Psoas muscle (tissue), 8 donors: Measurements from ENCODE around the gene FASTKD2. TPM values are rescaled to one million over a fixed set of nuclear protein-coding genes. Genes with fewer than 3 reads are reported as not detected.

Source experiments
- ATAC-seq, 4 donors: fragments of 200-7000 bp; cut with Tn5 transposase; one replicate each; pipeline ENCODE4 v1.9.1; 2020; ENCODE audit warnings: moderate library complexity in 3 of 4, mild to moderate bottlenecking in 2 of 4
- DNase-seq, 2 donors: peaks; one replicate each; pipeline ENCODE4 v3.0.0-alpha.2; 2020
- H3K27ac ChIP-seq: fragments of 200-600 bp; one replicate; pipeline ENCODE4 v1.8.0; 2022
- H3K27me3 ChIP-seq, 3 donors: fragments of 200-600 bp in 1 of 3; one replicate each; pipeline versions ENCODE4 v1.6.1 to v1.8.0; 2013 to 2022; ENCODE audit warnings: low read length in 2 of 3, mild to moderate bottlenecking in 2 of 3, moderate library complexity in 1 of 3; ENCODE audit not compliant: insufficient read depth in 3 of 3
- H3K36me3 ChIP-seq, 2 donors: fragments of 200-600 bp in 1 of 2; one replicate each; pipeline versions ENCODE4 v1.6.1 to v1.8.0; 2013 to 2022; ENCODE audit warnings: low read depth in 1 of 2, mild to moderate bottlenecking in 1 of 2, moderate library complexity in 1 of 2; ENCODE audit not compliant: insufficient read depth in 1 of 2
- H3K4me1 ChIP-seq: fragments of 200-600 bp; one replicate; pipeline ENCODE4 v1.8.0; 2022
- H3K4me3 ChIP-seq: fragments of 200-600 bp; one replicate; pipeline ENCODE4 v1.8.0; 2022; ENCODE audit warnings: mild to moderate bottlenecking
- H3K9me3 ChIP-seq: fragments of 200-600 bp; one replicate; pipeline ENCODE4 v1.8.0; 2022
- WGBS, 3 donors: extraction: QIAGEN DNeasy Blood & Tissue Kit; methylation state at CpG; one replicate each; pipeline versions ENCODE4 v1.1.6 to v1.1.7; 2013; 5-methylcytosine and 5-hydroxymethylcytosine counted together
- intact Hi-C, 2 donors: fragments of 100-400 bp; cut with DNase I; formaldehyde crosslinking; loops; one replicate each; pipeline versions ENCODE4 v1.11.0 to v1.14.2; 2022
- polyA plus RNA-seq, 3 donors: library from polyadenylated mRNA; stranded (reverse); fragments of 200-250 nt; gene quantifications; one replicate each; pipeline ENCODE4 v1.2.3, GENCODE V29; 2013
- total RNA-seq, 4 donors: library from RNA; stranded (reverse); fragmentation: NEBNext Ultra II Directional in 2 of 4; extraction: Animal tissue kit (Norgen Biotek cat#: 25700) in 2 of 4; gene quantifications; one replicate each; pipeline versions ENCODE4 v1.2.1 to v1.2.4, GENCODE V29; 2021 to 2023
- TF ChIP-seq, protein P1 (sequence below): fragments of 200-600 bp; IDR thresholded peaks from one replicate; pipeline ENCODE4 v1.8.0; 2022; ENCODE audit warnings: antibody characterized with exemption
- donor health status: healthy with polysubstance abuse.
- donor health status: DM: no; HTN: no; CAD: no; lungs with moderate emphysema.
- donor health status: Bipolar disorder and iron deficiency.
- donor health status: healthy.
- donor health status: DM: yes; HTN: yes; CAD: no.
- donor health status: DM: no; HTN: no; CAD: no.
- donor health status: DM: no; HTN: no; CAD: no.
- donor health status: DM: yes; HTN: yes; CAD: no.

Gene FASTKD2
- total and polyA plus RNA-seq, 7 donors, result 27.3 to 59.6 (median 51.8) TPM

- no peaks in the 10 kb centered on the region for H3K4me1 ChIP-seq
- no peak overlapping the region for H3K4me3 ChIP-seq
- DNase-seq, result no peak
- WGBS, 3 donors, result 89 to 92% (median 89%) methylated on average over 5 of the region's 5 CpGs
- no peaks in the 10 kb centered on the region for H3K36me3 ChIP-seq
- TF ChIP-seq, protein P1, sequence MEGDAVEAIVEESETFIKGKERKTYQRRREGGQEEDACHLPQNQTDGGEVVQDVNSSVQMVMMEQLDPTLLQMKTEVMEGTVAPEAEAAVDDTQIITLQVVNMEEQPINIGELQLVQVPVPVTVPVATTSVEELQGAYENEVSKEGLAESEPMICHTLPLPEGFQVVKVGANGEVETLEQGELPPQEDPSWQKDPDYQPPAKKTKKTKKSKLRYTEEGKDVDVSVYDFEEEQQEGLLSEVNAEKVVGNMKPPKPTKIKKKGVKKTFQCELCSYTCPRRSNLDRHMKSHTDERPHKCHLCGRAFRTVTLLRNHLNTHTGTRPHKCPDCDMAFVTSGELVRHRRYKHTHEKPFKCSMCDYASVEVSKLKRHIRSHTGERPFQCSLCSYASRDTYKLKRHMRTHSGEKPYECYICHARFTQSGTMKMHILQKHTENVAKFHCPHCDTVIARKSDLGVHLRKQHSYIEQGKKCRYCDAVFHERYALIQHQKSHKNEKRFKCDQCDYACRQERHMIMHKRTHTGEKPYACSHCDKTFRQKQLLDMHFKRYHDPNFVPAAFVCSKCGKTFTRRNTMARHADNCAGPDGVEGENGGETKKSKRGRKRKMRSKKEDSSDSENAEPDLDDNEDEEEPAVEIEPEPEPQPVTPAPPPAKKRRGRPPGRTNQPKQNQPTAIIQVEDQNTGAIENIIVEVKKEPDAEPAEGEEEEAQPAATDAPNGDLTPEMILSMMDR, result no peak
- no peaks in the 10 kb centered on the region for H3K27me3 ChIP-seq
- intact Hi-C loops, result no loop called here
- H3K9me3 ChIP-seq, result no peaks in the 10 kb centered on the region
- ATAC-seq, result no peak
- H3K27ac ChIP-seq, result no peak overlapping the region
These were observed 28.5 kb upstream of the FASTKD2 start for GRCh38 chr2:206736935-206737334.

- no peaks in the 10 kb centered on the region for H3K4me1 ChIP-seq
- no peaks in the 10 kb centered on the region for H3K36me3 ChIP-seq
- H3K27me3 ChIP-seq, result no peaks in the 10 kb centered on the region
- ATAC-seq (no peak), DNase-seq (no peak)
- intact Hi-C loops, result no loop called here
- H3K27ac ChIP-seq, result no peak overlapping the region
- TF ChIP-seq, protein P1, result no peak
- WGBS, 3 donors, result 50 to 61% (median 55%) methylated on average over 2 of the region's 2 CpGs
- no peaks in the 10 kb centered on the region for H3K9me3 ChIP-seq
- no peak overlapping the region for H3K4me3 ChIP-seq
These were observed 26.1 kb upstream of the FASTKD2 start for GRCh38 chr2:206739271-206739670.

DNA sequence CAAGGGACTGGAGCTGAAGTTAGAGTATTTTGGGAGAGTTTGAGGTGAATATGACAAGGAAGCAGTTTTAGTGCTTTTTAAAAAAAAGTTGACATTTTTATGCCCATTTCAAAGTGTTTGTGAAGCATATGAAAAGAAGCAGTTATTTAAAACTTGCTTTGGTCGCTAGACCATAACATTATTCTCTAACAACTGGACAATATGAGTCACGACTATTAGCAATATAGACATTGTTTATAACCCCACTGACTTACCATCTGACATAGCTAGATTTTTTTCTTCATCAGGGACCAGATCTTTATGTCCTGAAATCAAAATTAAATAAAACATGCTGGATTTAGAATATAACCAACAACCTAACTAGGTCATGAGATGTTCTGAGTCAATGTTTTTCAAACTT lies 24.6 kb upstream of the FASTKD2 start:
- no peak overlapping the region for H3K4me3 ChIP-seq
- intact Hi-C loops, result no loop called here
- no peak overlapping the region for H3K27ac ChIP-seq
- no peaks in the 10 kb centered on the region for H3K36me3 ChIP-seq
- ATAC-seq (no peak), DNase-seq (no peak)
- no peaks in the 10 kb centered on the region for H3K9me3 ChIP-seq
- WGBS, 3 donors, result 46 to 60% (median 58%) methylated on average over 2 of the region's 2 CpGs
- no peaks in the 10 kb centered on the region for H3K27me3 ChIP-seq
- TF ChIP-seq, protein P1, result no peak
- H3K4me1 ChIP-seq, result no peaks in the 10 kb centered on the region

GRCh38 chr2:206756816-206757215 lies 8.6 kb upstream of the FASTKD2 start:
- no peaks in the 10 kb centered on the region for H3K27me3 ChIP-seq
- H3K36me3 ChIP-seq, result no peaks in the 10 kb centered on the region
- no peak overlapping the region for H3K27ac ChIP-seq
- ATAC-seq (no peak), DNase-seq (no peak)
- no peak overlapping the region for H3K4me3 ChIP-seq
- WGBS, 3 donors, result 47 to 49% (median 49%) methylated on average over 1 of the region's 1 CpG
- no peaks in the 10 kb centered on the region for H3K9me3 ChIP-seq
- TF ChIP-seq, protein P1, result no peak
- no peaks in the 10 kb centered on the region for H3K4me1 ChIP-seq
- intact Hi-C loops, result no loop called here

GRCh38 chr2:206764673-206765241 lies 649 bp upstream of the FASTKD2 start:
- ATAC-seq (peak in 2 of 4 donors; percentile 11 to 16), DNase-seq (no peak)
- peaks cover 0 to 12% (median 0%) of the 10 kb centered on the region in 3 donors for H3K27me3 ChIP-seq
- peak overlapping the region; percentile 93 for H3K27ac ChIP-seq
- 7 to 9% (median 9%) methylated on average over 18 of the region's 18 CpGs for WGBS, 3 donors
- peak overlapping the region; percentile 89 for H3K4me3 ChIP-seq
- peaks cover 18% of the 10 kb centered on the region for H3K4me1 ChIP-seq
- intact Hi-C loops, result no loop called here
- H3K9me3 ChIP-seq, result no peaks in the 10 kb centered on the region
- H3K36me3 ChIP-seq, result peaks cover 2 to 19% of the 10 kb centered on the region in 2 donors
- TF ChIP-seq, protein P1, result no peak
